HFFc6 (cell line): ENCODE results near the gene RANBP10. TPM values are rescaled to one million over a fixed set of nuclear protein-coding genes. Genes with fewer than 3 reads are reported as not detected.

ENCODE experiments used
- DNase-seq: peaks from one replicate; pipeline ENCODE4 v3.0.0-alpha.2; 2018
- H3K27ac Mint-ChIP-seq: 2 replicates; pipeline ENCODE4 v1.8.0; 2020; ENCODE audit warnings: mild to moderate bottlenecking, mixed read lengths
- H3K27me3 Mint-ChIP-seq: 2 replicates; pipeline ENCODE4 v1.8.0; 2021; ENCODE audit warnings: mild to moderate bottlenecking, moderate library complexity, mixed read lengths; ENCODE audit not compliant: insufficient read depth
- H3K36me3 Mint-ChIP-seq: 2 replicates; pipeline ENCODE4 v1.8.0; 2021; ENCODE audit warnings: low read depth, mixed read lengths
- H3K4me1 Mint-ChIP-seq: 2 replicates; pipeline ENCODE4 v1.8.0; 2020; ENCODE audit warnings: low read depth, mixed read lengths
- H3K4me3 Mint-ChIP-seq: 2 replicates; pipeline ENCODE4 v1.8.0; 2020; ENCODE audit warnings: mild to moderate bottlenecking, moderate library complexity, mixed read lengths
- H3K9me3 Mint-ChIP-seq: 2 replicates; pipeline ENCODE4 v1.8.0; 2020; ENCODE audit warnings: mild to moderate bottlenecking, mixed read lengths
- CTCF ChIP-seq: fragments of 200-600 bp; sonication (generic); IDR thresholded peaks from 2 replicates; pipeline ENCODE4 v1.5.0; 2021; ENCODE audit warnings: antibody characterized with exemption, mild to moderate bottlenecking
- total RNA-seq, 6 experiments: library from RNA; stranded (reverse); fragmentation: NEBNext Ultra II Directional; extraction: Animal tissue kit (Norgen Biotek cat#: 25700); gene quantifications; 2 replicates in 1 of 6; 3 replicates in 5 of 6; pipeline ENCODE4 v1.2.3, GENCODE V29; 2021

Gene RANBP10
- total RNA-seq, 6 experiments from 2014 or later: 11.5 to 15.6 (median 12.8) TPM

DNA sequence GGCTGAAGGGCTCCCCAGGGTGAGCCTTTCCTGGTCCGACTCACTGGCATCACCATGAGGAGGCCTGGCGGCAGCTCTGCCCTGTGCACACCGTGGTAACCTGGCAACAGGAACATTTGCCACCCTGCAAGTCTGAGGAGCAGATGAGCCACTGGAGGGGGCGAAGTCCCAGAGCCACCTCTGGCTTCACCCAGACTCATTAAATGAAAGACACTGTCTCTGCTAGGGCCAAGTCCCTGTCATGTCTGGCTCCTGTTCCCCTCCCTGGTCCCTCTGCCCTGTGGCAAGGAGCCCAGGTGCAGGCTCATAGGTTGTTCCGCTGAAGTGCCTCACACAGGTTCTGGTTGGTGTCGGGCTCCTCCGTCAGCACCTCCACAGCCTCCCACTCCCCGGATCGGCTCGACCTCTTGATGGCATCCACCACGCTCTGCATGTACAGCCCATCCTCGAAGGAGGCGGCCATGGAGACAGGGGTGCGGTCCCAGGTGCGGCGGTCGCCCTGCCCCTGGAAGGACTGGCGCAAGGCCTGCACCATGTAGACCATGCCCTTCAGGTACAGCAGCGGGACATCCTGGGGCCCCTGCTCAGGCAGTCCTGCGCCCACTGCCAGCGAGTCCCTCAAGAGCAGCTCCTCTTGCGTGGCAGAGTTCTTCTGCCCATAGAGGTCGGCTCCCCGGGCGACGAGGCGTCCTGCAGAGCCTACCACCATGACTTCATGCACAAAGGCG is 131.3 kb downstream of the RANBP10 start:
- H3K27ac Mint-ChIP-seq: no peak overlapping the region
- H3K4me3 Mint-ChIP-seq: no peak overlapping the region

GRCh38 chr16:67673712-67674580 is 132.4 kb downstream of the RANBP10 start:
- Mint-ChIP-seq H3K9me3 (no peaks in the 10 kb centered on the region), H3K27ac (no peak overlapping the region)

More for the DNA sequence above, 131.3 kb downstream of the RANBP10 start:
- DNase-seq: no peak
- no peaks in the 10 kb centered on the region for H3K27me3 Mint-ChIP-seq
- peaks cover 8% of the 10 kb centered on the region for H3K4me1 Mint-ChIP-seq
- no peaks in the 10 kb centered on the region for H3K36me3 Mint-ChIP-seq
- no peaks in the 10 kb centered on the region for H3K9me3 Mint-ChIP-seq
- TF ChIP-seq CTCF: no peak

More at GRCh38 chr16:67673712-67674580, 132.4 kb downstream of the RANBP10 start:
- Mint-ChIP-seq H3K4me1 (peaks cover 8% of the 10 kb centered on the region), H3K27me3 (no peaks in the 10 kb centered on the region; the same call in 1 of the 2 replicates), H3K36me3 (no peaks in the 10 kb centered on the region), H3K4me3 (no peak overlapping the region)
- TF ChIP-seq CTCF: no peak
- no peak for DNase-seq

Other genes with a start within 250 kb of the RANBP10 start
- gene CTCF, start 244.0 kb downstream of the RANBP10 start, total RNA-seq: 10 to 100 TPM; 22.6 to 31.1 (median 29.4) TPM
- 1 to 10 TPM; 1.6 to 2.7 (median 1.8) TPM for gene CARMIL2, start 161.4 kb downstream of the RANBP10 start, total RNA-seq
- gene ACD, start 146.3 kb downstream of the RANBP10 start, total RNA-seq: 10 to 100 TPM; 18.0 to 25.8 (median 23.9) TPM
- 1 to 10 TPM in 1 of 6 experiments, under 1 TPM in 5; 0.55 to 1.1 (median 0.86) TPM for gene PARD6A, start 145.6 kb downstream of the RANBP10 start, total RNA-seq
- gene ENKD1, start 139.8 kb downstream of the RANBP10 start, total RNA-seq: 10 to 100 TPM in 1 of 6 experiments, 1 to 10 TPM in 5; 7.4 to 10.8 (median 8.9) TPM
- 1 to 10 TPM; 1.0 to 1.9 (median 1.6) TPM for gene C16orf86, start 139.7 kb downstream of the RANBP10 start, total RNA-seq
- gene GFOD2, start 87.2 kb downstream of the RANBP10 start, total RNA-seq: 10 to 100 TPM; 14.4 to 19.4 (median 16.9) TPM
- 1 to 10 TPM in 2 of 6 experiments, under 1 TPM in 4; 0.23 to 1.3 (median 0.79) TPM for gene TSNAXIP1, start 329 bp upstream of the RANBP10 start, total RNA-seq
- gene THAP11, start 35.8 kb upstream of the RANBP10 start, total RNA-seq: 10 to 100 TPM; 15.1 to 18.6 (median 16.2) TPM
- 100 to 1,000 TPM; 182 to 195 (median 185) TPM for gene NUTF2, start 40.4 kb upstream of the RANBP10 start, total RNA-seq
- 10 to 100 TPM; 51.2 to 64.2 (median 59.7) TPM for gene CENPT, start 41.1 kb upstream of the RANBP10 start, total RNA-seq
- gene EDC4, start 66.5 kb upstream of the RANBP10 start, total RNA-seq: 10 to 100 TPM; 60.2 to 81.0 (median 63.6) TPM
- gene NRN1L, start 78.3 kb upstream of the RANBP10 start, total RNA-seq: under 1 TPM in 3 of 6 experiments, not detected in 3; 0.25 to 0.51 (median 0.38) TPM
- gene PSKH1, start 86.7 kb upstream of the RANBP10 start, total RNA-seq: 10 to 100 TPM; 25.2 to 34.1 (median 29.3) TPM
- under 1 TPM; 0.25 to 0.63 (median 0.43) TPM for gene CTRL, start 125.3 kb upstream of the RANBP10 start, total RNA-seq
- gene PSMB10, start 130.3 kb upstream of the RANBP10 start, total RNA-seq: 10 to 100 TPM; 36.3 to 49.7 (median 40.0) TPM
- 10 to 100 TPM; 17.6 to 21.8 (median 19.8) TPM for gene LCAT, start 137.6 kb upstream of the RANBP10 start, total RNA-seq
- gene SLC12A4, start 162.1 kb upstream of the RANBP10 start, total RNA-seq: 100 to 1,000 TPM in 1 of 6 experiments, 10 to 100 TPM in 5; 89.8 to 113 (median 98.9) TPM
- not detected for gene DPEP3, start 173.9 kb upstream of the RANBP10 start, total RNA-seq
- gene DPEP2, start 192.9 kb upstream of the RANBP10 start, total RNA-seq: not detected
- gene DPEP2NB, start 209.4 kb upstream of the RANBP10 start, total RNA-seq: not detected
- 1 to 10 TPM; 7.2 to 8.5 (median 8.2) TPM for gene DDX28, start 216.7 kb upstream of the RANBP10 start, total RNA-seq
- 10 to 100 TPM; 13.3 to 17.4 (median 15.9) TPM for gene DUS2, start 216.7 kb upstream of the RANBP10 start, total RNA-seq